ENCODE results near the gene PGC. TPM values are rescaled to one million over a fixed set of nuclear protein-coding genes. Genes with fewer than 3 reads are reported as not detected.

PGC gene
- total and polyA plus RNA-seq, 12 donors: 0.58 to 2.0 TPM; not detected in 10

DNA sequence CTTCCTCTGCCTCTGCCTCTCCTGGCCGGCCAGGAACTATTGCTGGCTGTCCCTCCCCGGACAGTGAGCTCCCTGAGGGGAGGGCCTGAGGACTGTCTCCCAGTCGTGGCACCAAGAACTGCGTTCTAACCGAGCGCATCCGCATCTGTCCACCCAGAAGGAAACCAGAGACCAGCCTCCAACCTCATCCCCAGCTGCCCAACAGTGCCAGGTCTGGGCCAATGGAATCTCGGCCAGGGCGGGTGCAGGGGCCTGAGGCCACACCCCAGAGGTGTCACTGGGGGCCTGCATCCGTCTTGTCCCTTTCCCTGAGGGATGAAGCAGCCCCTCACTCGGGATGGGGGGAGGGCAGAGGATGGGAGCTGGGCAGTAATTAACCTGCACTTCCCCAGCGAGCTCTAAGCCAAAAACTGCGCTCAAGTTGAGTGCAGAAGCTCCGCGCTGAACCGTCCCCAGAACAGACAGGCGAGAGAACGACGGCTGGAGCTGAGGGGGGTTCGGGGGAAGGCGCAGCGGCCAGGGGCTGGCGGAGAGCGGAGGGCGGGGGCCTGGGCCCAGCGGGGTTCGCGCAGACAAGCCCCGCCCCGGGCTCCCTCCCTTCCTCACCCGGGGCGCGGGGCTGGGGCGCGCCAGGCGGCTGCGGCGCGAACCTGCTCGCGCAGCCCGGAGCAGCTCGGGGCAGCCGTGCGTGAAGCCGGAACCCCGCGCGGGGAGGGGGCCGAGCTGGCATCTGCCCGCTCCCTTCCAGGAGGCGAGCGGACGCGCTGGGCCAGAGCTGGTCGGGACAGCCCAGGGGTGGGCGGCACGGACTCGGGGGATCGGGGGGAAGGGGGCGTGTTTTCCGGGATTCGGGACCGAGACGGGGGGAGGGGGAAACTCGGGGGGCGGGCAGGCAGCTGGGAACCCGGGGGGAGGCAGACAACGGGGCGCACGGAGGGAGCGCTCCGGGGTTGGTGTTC lies 13.2 kb downstream of the PGC start:
- peaks cover 14 to 58% (median 53%) of the 10 kb centered on the region in 9 donors for H3K4me1 ChIP-seq

GRCh38 chr6:41733360-41733706 lies 13.9 kb downstream of the PGC start:
- Histone ChIP-seq H3K27ac (peak overlapping the region; percentile 97 to 100 (median 100)), H3K9me3 (no peaks in the 10 kb centered on the region), H3K27me3 (no peaks in the 10 kb centered on the region), H3K4me1 (peaks cover 18 to 64% (median 58%) of the 10 kb centered on the region in 9 donors), H3K4me3 (peak overlapping the region; percentile 75 to 99 (median 92)), H3K36me3 (no peaks in the 10 kb centered on the region)
- intact Hi-C loops (cut with DNase I): loop anchor here in 3 of 10 donors (2.0 to 5.0 kb wide), 3 partner anchors 27 to 661 kb away; partner anchors contain the start of genes NFYA (in 1 of the 3) and OARD1 (in 1 of the 3)
- TF ChIP-seq CTCF (IDR thresholded peaks at IDR 0.05): no peak
- DNase-seq: no peak
- 20 to 41% methylated on average over 11 of the region's 11 CpGs for WGBS, 2 donors
- ATAC-seq: peak in 2 of 8 donors; percentile 0 to 1

More for the DNA sequence above, 13.2 kb downstream of the PGC start:
- intact Hi-C loops (cut with DNase I): loop anchor here in 5 of 10 donors (2.0 to 5.0 kb wide), 4 partner anchors 27 to 662 kb away; partner anchors contain the start of genes NFYA (in 1 of the 5) and OARD1 (in 1 of the 5)
- no peak for TF ChIP-seq CTCF (IDR thresholded peaks at IDR 0.05)
- Histone ChIP-seq H3K4me3 (peak overlapping the region; percentile 75 to 99 (median 92)), H3K27me3 (no peaks in the 10 kb centered on the region), H3K36me3 (no peaks in the 10 kb centered on the region), H3K9me3 (no peaks in the 10 kb centered on the region), H3K27ac (peak overlapping the region; percentile 97 to 100 (median 100))
- ATAC-seq: peak; percentile 66 to 82 (median 75)
- peak; percentile 74 to 78 for DNase-seq
- 1 to 2% methylated on average over 51 to 73 of the region's 73 CpGs for WGBS, 2 donors

GRCh38 chr6:41732591-41733359 lies 14.4 kb downstream of the PGC start:
- intact Hi-C loops (cut with DNase I): loop anchor here in 3 of 10 donors (2.0 to 5.0 kb wide), 3 partner anchors 26 to 660 kb away; partner anchors contain the start of genes NFYA (in 1 of the 3) and OARD1 (in 1 of the 3)
- WGBS, 2 donors: 56 to 62% methylated on average over 8 of the region's 8 CpGs
- TF ChIP-seq CTCF (IDR thresholded peaks at IDR 0.05): no peak
- Histone ChIP-seq H3K4me3 (peak overlapping the region; percentile 75 to 99 (median 92)), H3K9me3 (no peaks in the 10 kb centered on the region), H3K27me3 (no peaks in the 10 kb centered on the region), H3K27ac (peak overlapping the region; percentile 97 to 100 (median 100)), H3K4me1 (peaks cover 19 to 70% (median 64%) of the 10 kb centered on the region in 9 donors), H3K36me3 (no peaks in the 10 kb centered on the region)
- ATAC-seq (peak in 1 of 8 donors; percentile 6), DNase-seq (no peak)

GRCh38 chr6:41732149-41732548 lies 15.0 kb downstream of the PGC start:
- no peaks in the 10 kb centered on the region for H3K9me3 ChIP-seq
- no peak overlapping the region for H3K4me3 ChIP-seq
- H3K27ac ChIP-seq: peak overlapping the region in 1 of 10 donors; percentile 100

More at GRCh38 chr6:41732149-41732548, 15.0 kb downstream of the PGC start:
- intact Hi-C loops (cut with DNase I): loop anchor here in 3 of 10 donors (2.0 to 5.0 kb wide), 3 partner anchors 25 to 660 kb away; partner anchors contain the start of genes NFYA (in 1 of the 3) and OARD1 (in 1 of the 3)
- peaks cover 21 to 75% (median 69%) of the 10 kb centered on the region in 9 donors for H3K4me1 ChIP-seq
- no peak for TF ChIP-seq CTCF (IDR thresholded peaks at IDR 0.05)
- no peaks in the 10 kb centered on the region for H3K27me3 ChIP-seq
- DNase-seq (no peak), ATAC-seq (no peak)
- H3K36me3 ChIP-seq: no peaks in the 10 kb centered on the region
